Urothelium cell line (cell line): ENCODE data around the gene FBXO31.

Experiments used
- DNase-seq: peaks from one replicate; pipeline ENCODE4 v3.0.0; 2011; ENCODE audit warnings: low spot score, mixed read lengths
- FAIRE-seq: peaks from 2 replicates; lab custom pipeline; 2011; peaks lifted over from hg19 to GRCh38; lab: Jason Lieb, UNC

The FBXO31 gene, protein sequence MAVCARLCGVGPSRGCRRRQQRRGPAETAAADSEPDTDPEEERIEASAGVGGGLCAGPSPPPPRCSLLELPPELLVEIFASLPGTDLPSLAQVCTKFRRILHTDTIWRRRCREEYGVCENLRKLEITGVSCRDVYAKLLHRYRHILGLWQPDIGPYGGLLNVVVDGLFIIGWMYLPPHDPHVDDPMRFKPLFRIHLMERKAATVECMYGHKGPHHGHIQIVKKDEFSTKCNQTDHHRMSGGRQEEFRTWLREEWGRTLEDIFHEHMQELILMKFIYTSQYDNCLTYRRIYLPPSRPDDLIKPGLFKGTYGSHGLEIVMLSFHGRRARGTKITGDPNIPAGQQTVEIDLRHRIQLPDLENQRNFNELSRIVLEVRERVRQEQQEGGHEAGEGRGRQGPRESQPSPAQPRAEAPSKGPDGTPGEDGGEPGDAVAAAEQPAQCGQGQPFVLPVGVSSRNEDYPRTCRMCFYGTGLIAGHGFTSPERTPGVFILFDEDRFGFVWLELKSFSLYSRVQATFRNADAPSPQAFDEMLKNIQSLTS

DNA sequence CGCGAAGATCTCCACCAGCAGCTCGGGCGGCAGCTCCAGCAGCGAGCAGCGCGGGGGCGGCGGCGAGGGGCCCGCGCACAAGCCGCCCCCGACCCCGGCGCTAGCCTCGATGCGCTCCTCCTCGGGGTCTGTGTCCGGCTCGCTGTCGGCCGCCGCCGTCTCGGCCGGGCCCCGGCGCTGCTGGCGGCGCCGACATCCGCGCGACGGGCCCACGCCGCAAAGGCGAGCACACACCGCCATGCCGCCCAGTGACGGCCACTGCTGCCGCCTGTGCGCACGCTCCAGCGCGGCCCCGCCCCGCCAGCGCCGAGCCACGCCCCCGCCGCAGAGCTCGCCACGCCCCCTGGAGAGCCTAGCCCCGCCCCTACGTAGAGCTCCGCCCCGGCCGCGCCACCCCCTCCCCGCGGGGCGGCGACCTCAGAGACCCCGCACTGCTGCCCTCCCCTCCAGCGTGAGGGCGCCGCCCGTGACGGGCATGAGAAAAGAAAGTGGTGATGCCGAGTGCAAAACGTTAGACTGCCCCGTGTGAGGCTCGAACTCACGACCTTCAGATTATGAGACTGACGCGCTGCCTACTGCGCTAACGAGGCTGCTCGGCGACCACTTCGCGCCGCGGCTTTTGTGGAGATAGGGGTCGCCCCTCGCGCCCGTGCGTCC, at the start of gene FBXO31:
Gene FBXO31, minus strand, starts transcription at position 272 of the 657 bp plus-strand sequence. Its CDS starts 32 bp downstream, at position 240.
- FAIRE-seq (peak; percentile 71), DNase-seq (peak; percentile 89)

DNA sequence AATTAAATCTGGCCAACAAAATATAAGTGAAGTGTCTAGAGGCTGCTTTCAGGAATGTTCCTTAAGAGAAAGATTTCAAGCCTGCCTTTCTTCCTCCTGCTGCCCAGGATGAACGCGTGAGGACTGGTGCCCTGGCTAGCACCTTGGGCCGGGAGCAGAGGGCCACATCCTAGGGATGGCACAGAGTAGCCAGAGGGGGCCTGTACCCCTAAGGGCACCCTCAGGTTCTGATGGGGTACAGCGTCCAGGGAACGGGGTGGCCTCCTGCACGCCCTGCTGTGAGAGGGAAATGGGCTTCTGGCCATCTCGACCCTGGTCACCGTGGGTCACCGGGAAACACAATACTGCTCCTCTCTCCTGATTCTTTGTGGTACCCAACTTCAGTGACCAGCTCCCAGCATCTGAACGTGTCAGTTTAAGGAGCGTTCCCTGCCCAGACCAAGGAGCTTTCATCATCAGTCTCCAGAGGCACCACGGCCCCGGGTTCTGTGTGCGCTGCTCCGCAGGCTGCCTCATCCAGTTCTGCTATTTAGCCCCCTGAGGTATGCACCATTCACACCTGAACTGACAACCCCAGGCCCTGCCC, 48.8 kb upstream of the FBXO31 start:
- DNase-seq (no peak), FAIRE-seq (no peak)

DNA sequence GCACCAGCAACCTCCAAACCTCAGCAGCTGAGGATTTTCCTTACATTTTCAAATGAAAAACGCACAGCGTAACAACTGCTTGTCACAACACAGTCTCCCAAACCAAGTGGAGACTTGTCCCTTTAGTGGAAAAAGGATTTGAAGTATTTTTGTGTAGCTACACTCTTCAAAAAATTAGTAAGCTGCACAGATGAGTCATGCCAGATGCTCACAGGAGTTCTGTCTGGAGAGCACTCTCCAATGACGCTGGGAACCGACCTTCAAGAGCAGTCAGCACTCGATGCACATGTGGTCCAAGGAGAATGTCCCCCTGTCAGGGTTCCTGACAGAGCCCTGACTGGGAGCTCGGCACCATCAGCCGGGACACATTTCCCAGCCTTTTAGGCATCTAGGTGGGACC, 48.4 kb upstream of the FBXO31 start:
- DNase-seq = no peak
- no peak for FAIRE-seq

DNA sequence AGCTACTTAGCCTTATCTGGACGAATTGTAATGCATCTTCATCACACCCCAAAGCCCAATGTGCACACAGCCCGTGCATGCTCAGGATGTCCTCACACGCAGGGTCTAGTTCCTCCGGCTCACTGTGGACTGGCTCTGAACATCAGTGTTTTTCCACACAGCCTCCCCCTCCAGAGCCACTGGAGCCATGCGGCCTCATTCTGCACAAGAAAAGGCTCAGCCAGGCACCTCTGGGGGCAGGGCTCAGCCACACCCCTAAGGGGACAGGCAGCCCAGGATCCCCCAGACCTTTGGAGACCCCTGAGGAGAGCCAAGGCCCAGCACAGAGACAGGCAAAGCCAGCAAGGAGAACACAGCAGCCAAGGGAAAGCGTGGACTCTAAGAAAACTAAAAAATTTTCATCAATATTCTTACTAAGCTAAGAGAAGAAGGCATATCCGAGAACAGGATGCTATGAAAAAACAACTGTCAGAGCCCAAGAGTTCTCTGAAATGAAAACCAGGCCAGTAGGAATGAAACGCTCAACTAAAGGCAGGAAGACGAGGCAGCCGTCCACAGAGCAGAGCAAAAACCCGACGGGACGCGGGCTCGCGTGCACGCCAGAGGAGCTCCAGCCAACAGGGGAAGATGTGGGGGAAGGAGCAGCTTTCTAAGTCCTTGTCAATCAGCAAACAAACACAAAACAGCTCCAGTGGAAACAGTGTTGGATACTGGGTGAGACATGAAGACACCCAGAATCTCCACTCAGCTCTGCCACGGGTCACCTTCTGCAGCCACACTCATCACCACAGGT, 43.0 kb upstream of the FBXO31 start:
- DNase-seq = no peak
- no peak for FAIRE-seq

DNA sequence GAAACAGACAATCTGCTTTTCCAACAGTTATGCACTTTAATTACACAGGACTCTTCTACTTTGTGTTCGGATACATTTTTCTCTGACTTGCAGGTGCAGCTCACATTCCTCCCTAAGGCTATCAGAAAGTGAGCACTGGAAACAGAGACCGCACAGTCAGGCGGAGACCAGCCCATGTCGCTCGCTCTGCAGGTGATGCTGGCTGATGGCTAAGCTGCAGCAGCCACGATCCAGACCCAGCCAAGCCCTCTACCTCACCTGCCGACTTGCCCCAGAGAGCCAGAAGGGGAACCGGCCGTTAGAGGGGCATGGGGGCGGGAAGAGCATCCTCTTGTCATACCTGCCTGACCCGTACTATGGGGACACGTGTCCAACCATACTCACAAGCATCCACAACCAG, 42.4 kb upstream of the FBXO31 start:
- no peak for FAIRE-seq
- DNase-seq = no peak

DNA sequence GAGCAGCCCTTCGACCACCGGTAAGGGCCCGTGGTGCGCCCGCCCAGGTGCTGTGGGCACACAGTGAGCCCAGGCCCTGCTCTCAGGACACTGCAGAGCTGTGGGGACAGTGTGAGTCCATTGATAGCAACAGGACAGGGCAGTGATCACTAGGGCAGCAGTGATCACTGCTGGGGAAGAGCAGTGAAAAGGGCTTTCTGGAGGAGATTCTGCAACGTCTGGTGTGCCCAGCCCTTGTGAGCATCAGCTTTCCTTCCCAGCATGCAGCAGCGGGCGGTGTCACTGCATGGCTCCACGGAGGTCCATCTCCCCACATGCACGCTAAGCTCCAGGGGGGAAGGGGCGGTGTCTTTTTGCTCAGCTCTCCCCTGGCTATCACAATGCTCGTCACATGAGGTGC, 40.7 kb upstream of the FBXO31 start:
- DNase-seq (no peak), FAIRE-seq (no peak)

DNA sequence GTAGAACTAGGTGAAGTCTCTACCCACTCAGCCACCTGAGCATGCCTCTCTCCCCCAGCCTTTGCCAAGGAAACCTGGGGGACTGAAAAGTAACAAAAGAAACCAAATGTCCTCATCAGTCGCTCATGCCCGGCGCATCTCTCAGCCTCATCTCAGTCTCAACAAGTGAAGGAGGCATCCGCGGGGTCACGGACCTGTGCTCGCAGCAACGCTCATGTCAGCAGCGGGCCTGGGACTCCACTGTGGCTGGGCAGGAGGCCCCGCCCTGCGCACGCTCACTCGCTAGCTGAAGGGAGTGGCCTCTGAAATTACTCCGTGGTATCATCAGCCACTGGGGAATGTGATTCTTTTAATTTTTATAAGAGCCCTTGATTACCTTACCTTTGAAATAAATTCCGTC, 39.9 kb upstream of the FBXO31 start:
- no peak for FAIRE-seq
- no peak for DNase-seq

DNA sequence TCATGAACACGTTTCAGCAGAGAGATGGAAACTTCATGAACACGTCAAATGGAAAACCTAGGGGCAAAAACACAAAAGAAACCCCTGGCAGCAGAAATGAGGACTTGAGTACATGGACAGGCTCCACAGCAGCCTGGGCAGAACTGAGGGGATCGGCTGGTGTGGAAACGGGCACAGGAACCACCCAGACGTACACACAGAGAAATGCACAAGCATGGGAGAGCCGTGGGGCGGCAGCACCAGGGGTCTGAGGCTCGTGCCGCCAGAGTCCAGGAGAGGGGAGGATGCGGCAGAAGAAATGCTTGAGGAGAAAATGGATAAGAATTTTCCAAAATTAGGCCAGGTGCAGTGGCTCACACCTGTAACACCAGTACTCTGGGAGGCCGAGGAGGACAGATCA, 38.5 kb upstream of the FBXO31 start:
- FAIRE-seq = no peak
- no peak for DNase-seq

DNA sequence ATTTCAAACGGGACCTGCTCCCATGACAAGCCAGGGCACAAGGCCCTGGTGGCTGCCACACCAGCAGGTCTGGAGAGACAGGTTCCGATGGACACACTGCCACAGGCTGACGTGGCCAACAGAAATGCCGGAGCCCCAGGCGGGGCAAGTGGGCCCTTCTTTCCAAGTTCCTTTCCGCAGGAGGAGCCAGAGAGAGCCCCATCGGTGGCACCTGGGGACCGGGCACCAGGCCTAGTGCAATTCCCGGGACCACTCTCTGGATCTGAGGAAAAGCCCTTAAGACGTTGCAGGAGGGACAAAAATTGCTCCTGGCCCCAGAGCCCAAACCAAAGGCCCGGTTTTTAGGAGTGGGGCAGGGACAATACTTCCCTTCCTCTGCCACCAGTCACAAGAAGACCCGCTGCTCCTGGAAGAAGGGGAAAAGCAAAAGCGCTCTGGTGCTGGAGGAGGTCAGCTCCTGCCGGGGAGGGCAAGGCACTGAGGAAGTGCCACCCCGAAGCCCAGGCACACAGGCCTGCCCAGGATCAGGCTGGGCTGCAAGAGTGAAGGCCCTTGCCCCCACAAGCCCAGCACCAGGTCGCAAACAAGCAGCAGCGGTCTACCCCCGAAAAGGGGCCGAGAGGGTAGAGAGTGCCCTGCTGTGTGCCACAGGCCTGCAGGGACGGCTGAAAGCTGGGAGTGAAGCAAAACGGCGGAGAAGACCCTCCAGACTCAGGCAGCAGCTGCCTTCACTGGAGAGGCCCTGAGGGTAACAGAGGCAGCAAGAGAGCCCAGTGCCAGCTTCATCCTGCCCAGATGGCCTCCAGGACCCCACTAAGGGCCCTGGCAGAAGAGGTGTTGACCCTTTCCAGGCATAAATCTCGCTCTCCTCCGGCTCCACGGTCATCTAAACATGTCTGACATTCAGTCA, 37.7 kb upstream of the FBXO31 start:
- FAIRE-seq (no peak), DNase-seq (no peak)

DNA sequence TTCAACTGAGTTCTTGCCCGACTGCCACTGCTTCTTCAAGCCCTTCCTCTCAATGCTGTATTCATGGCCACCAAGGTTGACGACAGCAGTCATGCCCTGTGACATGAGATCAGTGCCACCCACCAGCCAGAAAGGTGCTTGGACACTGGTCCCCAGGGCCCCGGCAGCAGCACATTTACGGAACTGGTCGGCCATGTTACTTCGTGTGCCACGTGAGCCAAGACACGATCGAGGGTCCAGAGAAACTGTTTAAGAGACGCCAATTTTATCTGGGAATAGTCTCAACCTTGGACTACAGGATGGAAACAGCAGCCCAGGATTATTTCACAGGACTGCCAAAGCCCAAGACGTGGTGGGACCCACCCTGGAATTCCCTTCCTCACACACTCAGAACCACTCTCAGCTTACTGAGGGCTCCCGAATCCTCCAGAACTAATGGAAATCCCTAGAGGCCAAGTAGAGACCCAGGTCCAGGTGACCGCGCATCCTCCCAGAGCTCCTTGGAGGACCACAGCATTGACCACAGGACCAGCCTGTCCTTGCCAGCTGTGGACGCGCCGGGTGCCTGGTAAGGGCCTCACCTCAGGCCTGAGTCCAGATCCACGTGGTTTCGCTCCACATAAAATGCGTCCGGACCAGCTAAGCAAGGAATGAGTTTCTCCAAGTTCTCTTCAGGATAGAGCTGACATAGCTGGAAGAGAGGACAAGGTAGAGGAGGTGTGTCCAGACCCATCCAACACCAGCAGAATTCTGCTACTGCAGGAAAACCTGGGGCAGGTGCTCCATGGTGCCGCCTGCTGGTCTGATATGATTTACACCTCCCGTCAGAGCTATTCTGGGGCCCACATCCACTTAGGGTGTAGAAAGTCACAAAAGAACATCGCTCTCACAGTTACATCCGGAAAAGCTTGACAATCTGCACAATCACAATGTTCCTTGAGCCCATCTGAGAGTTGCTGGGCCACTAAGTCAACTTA, 36.7 kb upstream of the FBXO31 start:
- FAIRE-seq (no peak), DNase-seq (no peak)

DNA sequence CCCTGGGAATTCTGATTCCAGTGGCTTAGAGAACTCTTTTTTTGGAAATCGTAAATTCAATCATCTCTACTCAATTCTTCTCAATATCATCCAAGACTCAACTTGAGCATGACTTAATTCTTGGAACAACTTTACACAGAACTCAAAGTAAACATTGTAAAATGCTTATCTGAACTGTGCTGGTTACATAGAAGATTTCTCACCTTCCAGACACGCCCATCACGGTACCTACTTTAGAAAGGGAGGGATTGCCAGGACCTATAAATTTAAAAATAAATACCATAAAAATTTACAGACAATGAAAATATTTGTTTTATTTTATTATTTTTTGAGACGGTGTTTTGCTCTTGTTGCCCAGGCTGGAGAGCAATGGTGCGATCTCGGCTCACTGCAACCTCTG, 35.1 kb upstream of the FBXO31 start:
- FAIRE-seq = no peak
- DNase-seq = no peak

DNA sequence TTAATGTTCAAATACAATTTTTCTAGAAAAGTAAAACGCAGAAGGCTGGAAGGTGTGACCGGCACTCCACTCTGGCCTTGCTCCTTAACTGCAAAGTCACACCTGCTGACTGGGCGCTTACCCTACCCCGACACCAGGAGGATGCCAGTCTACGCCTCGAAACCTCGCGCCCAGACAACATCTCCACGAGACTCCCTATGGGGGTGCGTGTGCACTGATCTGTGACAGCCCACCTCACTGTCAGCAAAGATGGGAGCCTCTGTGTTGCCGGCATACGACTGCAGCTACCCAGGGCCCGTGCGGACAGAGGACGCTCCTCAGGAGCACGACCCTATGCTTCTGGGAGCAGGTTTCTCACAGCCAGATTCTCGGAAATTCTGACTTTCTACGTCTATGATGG, 34.6 kb upstream of the FBXO31 start:
- no peak for FAIRE-seq

DNA sequence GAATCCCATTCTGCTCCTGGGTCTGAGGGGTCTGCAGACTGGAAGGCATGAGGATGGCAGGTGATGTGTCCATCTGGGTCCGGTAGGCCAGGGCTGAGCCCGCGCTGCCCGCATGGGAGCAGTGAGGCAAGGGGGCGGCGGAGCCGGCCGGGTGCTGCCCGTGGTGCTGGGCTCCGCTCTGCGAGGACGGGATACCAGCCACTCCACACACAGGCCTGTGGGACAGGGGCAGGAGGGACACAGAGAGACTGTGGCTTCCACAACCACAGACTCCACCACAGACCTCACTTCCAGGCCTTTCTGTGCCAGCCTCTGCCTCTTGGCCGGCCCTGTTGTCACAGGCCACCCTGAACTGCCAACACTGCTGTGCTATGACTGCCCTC, 33.9 kb upstream of the FBXO31 start:
- FAIRE-seq (no peak), DNase-seq (no peak)

More for the DNA sequence above, 34.6 kb upstream of the FBXO31 start:
- no peak for DNase-seq

DNA sequence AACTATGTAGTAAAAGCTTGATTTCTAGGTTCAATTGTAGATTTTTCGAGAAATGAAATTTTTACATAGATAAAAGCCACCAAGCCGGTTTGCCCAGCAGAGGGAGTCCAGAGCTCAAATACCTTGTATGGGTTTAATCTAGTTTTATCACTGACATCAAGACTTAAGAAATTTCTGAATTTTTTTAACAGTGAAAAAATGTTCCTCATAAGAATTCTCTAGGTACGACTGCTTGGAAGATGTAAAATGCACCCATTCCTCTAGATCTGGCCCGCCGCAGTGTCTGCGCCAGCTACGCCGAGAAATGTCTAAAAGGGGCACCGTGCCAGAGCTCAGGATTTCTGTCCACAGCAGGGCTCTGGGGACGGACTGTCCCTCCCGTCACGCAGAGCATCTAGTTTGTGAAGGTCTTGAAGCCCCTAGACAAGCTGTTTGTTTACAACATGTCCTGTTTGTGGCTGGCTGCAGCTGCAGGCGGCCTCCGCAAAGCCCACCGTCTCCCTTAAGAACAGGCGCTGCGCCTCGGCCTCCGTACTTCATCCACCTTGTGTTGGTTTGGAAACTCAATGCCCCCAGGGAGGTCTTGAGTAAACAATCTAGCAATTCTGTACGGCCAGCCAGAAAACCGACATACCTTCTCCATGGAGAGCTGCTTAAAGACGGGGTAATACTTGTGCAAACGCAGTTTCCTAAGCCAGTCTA, 33.4 kb upstream of the FBXO31 start:
- no peak for FAIRE-seq
- no peak for DNase-seq

DNA sequence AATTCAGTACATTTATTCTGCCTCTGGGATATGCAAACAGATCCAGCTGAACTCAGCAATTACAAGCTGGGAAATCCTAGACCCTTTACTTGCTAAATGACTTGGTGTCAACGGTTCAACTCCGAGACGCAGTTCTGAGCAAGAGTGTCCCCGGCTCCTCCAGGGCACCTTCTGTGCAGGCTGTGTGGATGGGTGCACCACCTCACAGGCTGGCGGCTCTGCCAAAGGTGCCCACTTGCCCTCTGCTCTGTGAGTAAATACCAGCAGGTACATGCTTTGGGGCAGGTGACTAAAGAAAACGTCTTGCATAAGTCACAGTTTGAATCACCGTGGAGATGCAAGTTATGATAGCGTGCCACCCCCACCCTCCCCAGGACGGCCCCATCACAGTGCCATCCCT, 31.9 kb upstream of the FBXO31 start:
- DNase-seq (no peak), FAIRE-seq (no peak)

DNA sequence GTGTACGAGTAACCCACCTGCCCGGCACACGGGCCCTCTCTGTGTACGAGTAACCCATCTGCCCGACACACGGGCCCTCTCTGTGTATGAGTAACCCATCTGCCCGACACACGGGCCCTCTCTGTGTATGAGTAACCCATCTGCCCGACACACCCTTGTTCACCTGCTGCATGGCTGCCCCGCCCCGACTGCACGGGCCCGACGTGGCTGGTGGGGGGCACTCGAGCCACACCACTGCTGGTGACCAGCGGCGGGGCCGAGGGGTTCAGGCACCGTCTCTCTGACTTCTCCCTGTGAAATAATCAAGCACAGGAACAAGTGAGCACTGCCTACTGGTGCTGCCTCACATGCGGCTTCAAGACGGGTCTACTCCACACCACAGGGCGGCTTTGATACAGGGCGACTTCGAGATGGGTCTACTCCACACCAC, 30.7 kb upstream of the FBXO31 start:
- no peak for FAIRE-seq
- DNase-seq = no peak

DNA sequence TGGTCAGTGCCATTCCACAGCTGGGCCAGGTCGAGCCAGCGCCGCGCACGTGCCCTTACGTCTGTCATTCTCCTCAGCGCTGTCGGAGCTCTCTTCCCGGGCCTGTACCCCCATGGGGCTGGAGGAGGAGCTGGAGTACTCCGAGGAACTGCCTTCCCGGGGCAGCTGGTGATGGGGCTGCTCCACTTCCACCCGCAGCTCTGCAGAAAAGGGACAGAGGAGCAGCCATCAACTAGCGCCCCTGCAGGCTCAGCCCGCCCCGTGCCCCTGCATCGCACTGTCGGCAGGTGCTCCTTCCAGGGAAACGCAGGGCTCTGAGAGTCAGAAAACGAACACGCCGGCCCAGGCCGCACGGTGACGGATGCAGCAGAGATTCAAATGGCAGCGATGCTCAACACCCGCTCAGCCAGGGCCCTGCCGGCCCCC, 29.4 kb upstream of the FBXO31 start:
- FAIRE-seq = no peak
- no peak for DNase-seq

DNA sequence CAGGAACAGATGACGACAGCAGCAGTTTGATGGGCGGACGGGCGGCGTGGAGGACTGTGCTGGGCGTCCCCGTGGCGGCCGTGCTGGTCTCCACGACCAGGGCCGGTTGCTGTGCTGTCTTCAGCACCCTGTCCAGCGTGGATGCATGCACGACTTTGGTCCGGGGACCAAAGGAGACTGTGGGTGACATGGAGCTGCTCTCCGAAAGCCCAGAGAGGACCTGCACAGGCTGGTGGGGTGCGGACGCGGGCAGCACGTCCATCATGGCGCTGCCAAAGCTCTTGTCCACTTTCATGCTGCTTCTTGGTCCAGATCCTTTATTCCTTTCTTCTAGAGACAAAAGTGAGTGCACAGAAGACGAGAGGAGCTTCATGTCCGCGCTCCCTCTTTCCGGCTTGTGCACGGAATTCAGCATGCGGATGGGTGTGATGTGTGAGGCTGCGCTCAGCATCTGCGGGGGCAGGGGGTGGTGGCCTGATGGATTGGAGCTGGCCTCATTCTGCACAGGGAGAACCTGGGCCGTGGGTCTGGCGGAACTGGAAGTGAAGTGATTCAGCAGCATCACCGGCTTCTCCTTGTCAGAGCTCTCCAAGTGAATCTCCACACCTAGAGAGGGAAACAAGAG, 28.9 kb upstream of the FBXO31 start:
- no peak for FAIRE-seq

More for the DNA sequence above, 28.9 kb upstream of the FBXO31 start:
- DNase-seq = no peak
